Endothelial cell of umbilical vein (primary cell): ENCODE data around the gene DLL1.

Experiments
- EZH2 ChIP-seq: IDR thresholded peaks from 2 replicates; pipeline ENCODE4 v1.6.1; 2012; ENCODE audit warnings: borderline replicate concordance, low read depth, mild to moderate bottlenecking, moderate library complexity, low read length, inconsistent platforms; ENCODE audit not compliant: severe bottlenecking
- FOS ChIP-seq: IDR thresholded peaks from 2 replicates; pipeline ENCODE4 v1.6.1; 2011; ENCODE audit warnings: mild to moderate bottlenecking, low read length, moderate library complexity, borderline replicate concordance; ENCODE audit not compliant: insufficient read depth
- POLR2A ChIP-seq: IDR thresholded peaks from 2 replicates; pipeline ENCODE4 v1.6.1; 2012; ENCODE audit warnings: low read depth, mild to moderate bottlenecking, control low read depth, low read length
- POLR2AphosphoS5 ChIP-seq: IDR thresholded peaks from 2 replicates; pipeline ENCODE4 v1.6.1; 2012; ENCODE audit warnings: low read depth, mild to moderate bottlenecking, control low read depth, low read length, moderate library complexity; ENCODE audit not compliant: insufficient read depth
- TF ChIP-seq, protein P1 (sequence below): IDR thresholded peaks from 2 replicates; pipeline ENCODE4 v1.6.1; 2011; ENCODE audit not compliant: insufficient read depth, insufficient read length
- TF ChIP-seq, protein P2 (sequence below), 2 donors: IDR thresholded peaks; 1 replicate in 1 of 2; 2 replicates in 1 of 2; pipeline ENCODE4 v1.5.1; 2011; ENCODE audit warnings: low read length in 2 of 2, mild to moderate bottlenecking in 2 of 2, moderate library complexity in 2 of 2, control low read depth in 1 of 2, inconsistent platforms in 1 of 2, low read depth in 1 of 2; ENCODE audit not compliant: insufficient read depth in 1 of 2; ENCODE audit errors: extremely low read depth in 1 of 2

DNA sequence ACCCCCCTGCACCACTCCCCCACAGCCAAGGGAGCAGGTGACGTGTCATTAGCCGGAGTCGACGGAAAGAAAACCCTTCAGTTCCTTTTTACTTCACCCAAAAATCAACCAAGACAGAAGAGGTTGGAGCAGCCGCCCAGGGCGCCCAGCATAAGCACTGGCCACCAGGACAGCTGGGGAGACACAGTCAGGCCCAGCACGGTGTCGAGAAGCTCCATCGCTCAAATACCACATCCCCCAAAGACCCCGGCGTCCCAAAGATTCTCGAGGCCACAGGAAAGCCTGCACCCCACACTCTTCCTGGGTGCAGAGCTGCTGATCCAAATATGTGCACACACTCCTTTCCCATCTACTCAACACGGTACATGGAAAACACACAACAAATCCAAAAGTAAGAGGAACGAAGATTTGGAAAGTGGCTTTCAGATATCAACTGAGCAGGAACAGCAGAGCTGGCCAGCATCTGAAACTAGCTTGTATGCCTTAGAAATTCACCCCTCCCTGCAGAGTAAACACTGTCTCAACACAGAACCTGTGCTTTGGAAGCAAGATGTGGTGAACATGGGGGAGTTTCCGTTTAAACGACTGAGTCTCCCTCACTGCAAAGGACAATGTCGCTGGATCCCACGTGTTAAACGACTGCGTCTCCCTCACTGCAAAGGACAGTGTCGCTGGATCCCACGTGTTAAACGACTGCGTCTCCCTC is 54.6 kb downstream of the DLL1 start:
- TF ChIP-seq, protein P1, sequence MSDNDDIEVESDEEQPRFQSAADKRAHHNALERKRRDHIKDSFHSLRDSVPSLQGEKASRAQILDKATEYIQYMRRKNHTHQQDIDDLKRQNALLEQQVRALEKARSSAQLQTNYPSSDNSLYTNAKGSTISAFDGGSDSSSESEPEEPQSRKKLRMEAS: no peak
- TF ChIP-seq POLR2AphosphoS5 (no peak), FOS (no peak), POLR2A (no peak), EZH2 (no peak)
- TF ChIP-seq, protein P2, sequence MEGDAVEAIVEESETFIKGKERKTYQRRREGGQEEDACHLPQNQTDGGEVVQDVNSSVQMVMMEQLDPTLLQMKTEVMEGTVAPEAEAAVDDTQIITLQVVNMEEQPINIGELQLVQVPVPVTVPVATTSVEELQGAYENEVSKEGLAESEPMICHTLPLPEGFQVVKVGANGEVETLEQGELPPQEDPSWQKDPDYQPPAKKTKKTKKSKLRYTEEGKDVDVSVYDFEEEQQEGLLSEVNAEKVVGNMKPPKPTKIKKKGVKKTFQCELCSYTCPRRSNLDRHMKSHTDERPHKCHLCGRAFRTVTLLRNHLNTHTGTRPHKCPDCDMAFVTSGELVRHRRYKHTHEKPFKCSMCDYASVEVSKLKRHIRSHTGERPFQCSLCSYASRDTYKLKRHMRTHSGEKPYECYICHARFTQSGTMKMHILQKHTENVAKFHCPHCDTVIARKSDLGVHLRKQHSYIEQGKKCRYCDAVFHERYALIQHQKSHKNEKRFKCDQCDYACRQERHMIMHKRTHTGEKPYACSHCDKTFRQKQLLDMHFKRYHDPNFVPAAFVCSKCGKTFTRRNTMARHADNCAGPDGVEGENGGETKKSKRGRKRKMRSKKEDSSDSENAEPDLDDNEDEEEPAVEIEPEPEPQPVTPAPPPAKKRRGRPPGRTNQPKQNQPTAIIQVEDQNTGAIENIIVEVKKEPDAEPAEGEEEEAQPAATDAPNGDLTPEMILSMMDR (IDR thresholded peaks at IDR 0.05; ENCODE audit: extremely low read depth in 1 of 2, insufficient read depth in 1 of 2, low read depth in 1 of 2, low read length in 2 of 2): no peak
